HG03039 (cell line): ENCODE results near the gene ADD2.
"Not testable (repeated sequence)": the region's sequence is repeated elsewhere in the genome, so short reads cannot be mapped to it uniquely, and the experiment has no call there.

ENCODE experiments used
- ATAC-seq: cut with Tn5 transposase; IDR thresholded peaks from one replicate; pipeline ENCODE4 v1.9.1; 2021; ENCODE audit warnings: mild to moderate bottlenecking, moderate library complexity; ENCODE audit not compliant: unreplicated experiment

Gene ADD2

DNA sequence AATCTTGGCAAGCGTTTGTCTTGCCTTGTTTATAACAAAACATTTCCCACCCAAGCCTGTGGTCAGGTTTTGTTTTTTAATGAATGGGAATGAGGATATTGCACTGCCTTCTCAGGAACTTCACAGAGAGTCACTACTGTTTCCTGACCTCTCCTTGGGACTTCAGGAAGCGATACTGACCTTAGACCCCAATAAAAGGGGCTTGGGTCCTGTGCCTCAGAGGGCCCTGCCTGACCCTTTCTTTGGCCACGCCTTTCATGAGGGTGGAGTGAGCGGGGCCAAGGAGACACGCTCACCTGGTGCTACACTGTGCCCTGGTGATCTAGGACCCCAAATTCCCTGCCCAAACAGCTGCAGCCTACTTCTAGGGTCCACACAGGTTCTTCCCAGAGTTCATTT is 121.6 kb downstream of the ADD2 start:
- ATAC-seq = no peak

DNA sequence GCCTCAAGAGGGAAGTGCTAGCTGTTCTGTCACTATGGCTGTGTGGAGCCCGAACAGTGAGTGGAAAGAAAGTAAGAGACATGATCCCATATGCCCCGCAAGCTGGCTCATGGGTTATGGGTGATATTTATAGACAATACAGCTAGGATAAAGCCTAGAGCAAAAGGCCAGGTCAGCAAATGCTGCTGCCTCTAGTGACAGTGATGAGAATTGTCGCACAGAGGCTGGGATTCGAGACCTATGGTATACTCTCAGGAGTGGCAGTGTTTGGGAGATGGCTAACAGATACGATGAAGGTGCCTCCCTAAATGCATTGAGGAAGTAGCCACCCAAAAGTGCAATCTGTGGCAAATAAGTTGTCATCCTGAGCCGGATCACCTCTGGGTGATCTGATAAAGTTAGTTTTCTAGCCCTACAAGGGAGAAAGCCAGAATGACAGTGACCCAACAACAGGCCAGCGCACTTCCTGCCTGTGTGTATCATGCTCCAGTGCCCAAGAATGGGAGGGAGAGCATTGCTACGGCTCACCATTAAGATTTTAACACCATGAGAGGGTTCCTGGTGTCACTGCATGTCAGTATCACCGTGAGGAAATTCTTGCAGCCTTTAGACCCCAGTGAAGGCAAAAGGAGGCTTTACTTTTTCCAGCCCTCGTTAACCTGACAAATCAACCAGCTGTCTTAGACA is 122.1 kb downstream of the ADD2 start:
- no peak for ATAC-seq

GRCh38 chr2:70643715-70644114 is 124.3 kb downstream of the ADD2 start:
- no peak for ATAC-seq

- ATAC-seq = no peak
Observed at GRCh38 chr2:70641263-70641784, 126.7 kb downstream of the ADD2 start.

DNA sequence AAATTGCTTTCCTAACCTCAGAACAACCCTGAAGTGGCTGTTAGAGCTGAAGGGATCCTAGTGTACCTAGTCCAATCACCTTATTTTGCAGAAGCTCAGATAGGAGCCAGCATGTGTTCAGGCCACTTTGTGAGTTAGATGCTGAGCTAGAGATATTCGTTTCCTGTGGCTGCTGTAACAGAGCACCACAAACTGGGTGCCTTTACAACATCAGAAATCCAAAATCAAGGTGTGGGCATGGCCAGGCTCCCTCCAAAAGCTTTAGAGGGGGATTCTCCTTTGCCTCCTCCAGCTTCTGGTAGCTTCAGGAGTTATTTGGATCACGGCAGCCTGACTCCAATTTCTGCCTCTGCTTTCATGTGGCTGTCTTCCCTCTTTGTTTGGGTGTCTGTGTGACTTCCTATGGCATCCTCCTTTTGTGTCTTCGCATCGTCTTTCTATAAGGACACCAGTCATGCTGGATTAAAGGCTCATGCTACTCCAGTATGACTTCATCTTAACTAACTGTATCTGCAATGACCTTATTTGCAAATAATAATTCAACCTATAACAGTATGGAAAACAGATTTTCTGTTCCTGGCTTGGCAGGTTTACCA is 128.1 kb downstream of the ADD2 start:
- no peak for ATAC-seq

DNA sequence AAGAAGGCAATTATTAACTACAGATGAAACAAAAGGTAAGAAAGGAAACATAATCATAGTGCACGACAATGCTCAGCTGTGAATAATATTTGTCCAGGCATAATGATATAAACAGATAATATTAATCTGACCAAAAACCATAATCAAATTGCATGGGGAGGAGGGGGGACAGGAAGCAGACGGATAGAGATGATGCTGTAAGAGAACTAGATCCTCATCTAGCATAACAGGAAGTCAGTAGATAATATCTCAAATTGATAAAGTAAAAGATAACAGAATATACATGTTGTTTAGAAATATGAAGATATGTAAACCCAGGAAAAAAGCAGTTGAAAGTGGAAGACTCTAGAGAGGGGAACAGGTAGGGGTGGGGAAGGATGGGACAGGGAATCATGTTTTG is 129.4 kb downstream of the ADD2 start:
- ATAC-seq = no peak

GRCh38 chr2:70633508-70633907 is 134.5 kb downstream of the ADD2 start:
- ATAC-seq = no peak

- no peak for ATAC-seq
Observed at GRCh38 chr2:70632966-70633365, 135.0 kb downstream of the ADD2 start.

DNA sequence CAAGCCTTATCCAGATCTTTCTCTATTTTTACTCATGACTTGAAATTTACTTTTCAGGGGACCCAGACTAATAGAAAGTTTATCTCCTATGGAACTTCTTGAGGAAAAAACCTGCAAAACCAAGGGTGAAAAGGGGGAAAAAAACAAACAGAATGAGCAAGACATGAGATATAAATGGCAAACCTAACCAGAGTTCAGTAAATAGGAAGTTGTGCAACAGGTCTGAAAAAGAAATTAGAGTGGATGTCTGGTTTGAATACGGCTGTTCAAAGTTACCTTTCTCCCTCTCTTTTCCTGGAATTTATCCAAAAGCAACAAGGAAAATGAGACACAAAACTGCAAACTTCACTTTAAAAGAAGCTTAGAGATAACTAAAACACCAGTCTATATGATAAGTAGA is 135.6 kb downstream of the ADD2 start:
- no peak for ATAC-seq

DNA sequence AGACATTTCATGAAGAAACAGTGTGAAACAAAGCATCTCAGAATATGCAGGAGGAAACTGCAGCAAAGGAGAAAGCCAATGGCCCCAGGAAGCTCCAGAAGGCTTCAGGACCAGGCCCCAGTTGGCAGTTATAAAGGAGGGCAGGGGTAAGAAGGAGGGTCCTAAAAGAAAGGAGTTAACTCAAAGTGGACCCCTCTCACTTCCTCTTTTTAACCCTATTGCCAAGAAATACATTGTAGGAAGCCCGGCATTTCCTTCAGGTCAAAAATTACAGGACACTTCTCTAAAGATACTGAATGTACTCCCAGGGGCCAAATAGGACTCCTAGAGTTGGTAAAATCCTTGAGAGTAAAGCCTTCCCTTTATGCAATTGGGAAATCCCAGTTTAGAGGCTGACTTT is 137.2 kb downstream of the ADD2 start:
- ATAC-seq = no peak

GRCh38 chr2:70627211-70627898 is 140.6 kb downstream of the ADD2 start:
- no peak for ATAC-seq

DNA sequence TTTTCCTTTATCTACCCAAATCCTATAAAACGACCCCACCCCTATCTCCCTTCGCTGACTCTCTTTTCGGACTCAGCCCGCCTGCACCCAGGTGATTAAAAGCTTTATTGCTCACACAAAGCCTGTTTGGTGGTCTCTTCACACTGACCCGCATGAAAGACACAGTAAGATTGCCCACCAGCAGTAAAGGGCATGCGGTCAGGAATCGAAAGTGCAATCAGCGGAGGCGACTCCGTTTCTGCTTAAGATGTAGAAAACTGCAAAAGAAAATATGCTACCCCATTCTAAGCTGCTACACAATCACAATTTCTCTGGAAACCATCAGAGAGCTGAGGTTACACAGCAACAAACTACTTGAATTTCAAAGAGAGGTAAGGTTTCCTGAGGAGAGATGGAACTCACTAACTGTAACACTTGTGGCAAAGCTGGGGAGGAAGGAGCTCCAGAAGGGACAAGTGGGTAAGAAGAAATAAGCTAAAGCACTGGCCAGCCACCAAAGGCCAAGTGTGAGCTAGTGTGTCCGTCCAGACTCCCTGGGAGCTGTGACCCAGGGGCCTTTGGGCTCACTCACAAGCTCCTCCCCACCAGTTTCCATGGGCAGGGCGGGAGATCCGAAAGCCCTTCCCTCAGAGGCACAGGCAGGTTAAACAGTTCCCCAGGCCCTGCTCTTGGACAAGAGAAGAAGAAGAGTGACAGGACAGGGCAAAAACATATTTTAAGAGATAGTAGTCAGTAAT is 141.6 kb downstream of the ADD2 start:
- ATAC-seq = no peak

GRCh38 chr2:70621536-70621935 is 146.5 kb downstream of the ADD2 start:
- not testable (repeated sequence) for ATAC-seq

DNA sequence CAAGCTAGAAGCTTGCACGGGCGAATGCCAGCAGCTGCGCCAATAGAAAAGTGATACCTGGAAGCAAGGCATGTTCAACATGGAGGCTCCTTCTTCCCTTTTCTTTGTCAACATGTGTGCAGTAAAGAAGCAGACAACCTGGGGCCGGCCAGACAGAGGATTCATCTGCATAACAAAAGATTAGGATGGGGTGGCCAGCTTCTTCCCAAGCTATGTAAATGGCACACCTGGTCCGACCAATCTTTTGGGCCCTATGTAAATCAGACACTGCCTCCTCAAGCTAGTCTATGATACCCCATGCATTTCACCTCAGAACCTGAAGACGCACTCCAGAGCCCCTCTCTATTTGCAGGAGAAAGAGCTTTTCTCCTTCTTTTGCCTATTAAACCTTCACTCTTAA is 148.0 kb downstream of the ADD2 start:
- no peak for ATAC-seq

DNA sequence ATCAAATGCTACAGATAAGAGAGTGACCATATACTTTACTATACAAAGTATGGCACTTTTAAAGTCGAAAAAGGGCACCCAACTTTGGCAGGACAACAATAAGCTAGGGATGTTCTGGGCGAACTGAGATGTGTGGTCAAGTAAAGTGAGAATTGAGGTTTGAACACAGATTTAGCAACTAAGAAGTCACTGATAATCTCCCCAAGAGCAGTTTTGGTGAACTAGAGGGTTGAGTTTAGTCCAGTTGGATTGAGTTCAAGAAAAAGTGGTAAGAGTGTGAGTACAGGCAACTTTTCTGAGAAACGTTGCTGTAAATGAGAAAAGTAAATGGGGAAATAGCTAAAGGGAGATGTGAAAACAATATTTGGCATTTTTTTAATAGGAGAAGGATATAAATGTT is 148.8 kb downstream of the ADD2 start:
- no peak for ATAC-seq

DNA sequence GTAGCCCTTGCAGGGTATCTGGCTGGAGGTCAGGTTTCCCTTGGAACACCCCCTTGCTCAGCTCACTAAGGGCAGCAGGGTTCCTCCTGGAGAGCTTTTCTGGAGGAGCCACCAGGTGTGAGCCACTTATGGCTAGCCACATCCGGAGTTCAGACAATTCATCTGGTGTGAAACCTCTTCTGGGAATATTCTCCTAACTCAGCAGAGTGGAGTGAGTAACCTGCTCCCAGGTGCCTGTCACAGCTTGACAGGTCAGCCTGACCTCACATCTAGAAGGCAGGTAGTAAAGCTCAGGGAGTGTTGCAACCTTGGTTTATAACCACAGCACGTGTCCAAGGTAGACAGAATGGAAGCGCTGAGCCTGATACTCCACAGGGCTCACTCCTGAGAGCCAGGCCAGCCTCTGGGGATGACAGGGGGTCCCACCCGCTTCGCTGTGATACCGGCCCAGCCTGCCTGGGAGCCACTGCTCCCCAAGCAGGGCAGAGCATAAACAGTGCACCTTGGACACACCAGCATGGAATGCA is 151.8 kb downstream of the ADD2 start:
- ATAC-seq = no peak

DNA sequence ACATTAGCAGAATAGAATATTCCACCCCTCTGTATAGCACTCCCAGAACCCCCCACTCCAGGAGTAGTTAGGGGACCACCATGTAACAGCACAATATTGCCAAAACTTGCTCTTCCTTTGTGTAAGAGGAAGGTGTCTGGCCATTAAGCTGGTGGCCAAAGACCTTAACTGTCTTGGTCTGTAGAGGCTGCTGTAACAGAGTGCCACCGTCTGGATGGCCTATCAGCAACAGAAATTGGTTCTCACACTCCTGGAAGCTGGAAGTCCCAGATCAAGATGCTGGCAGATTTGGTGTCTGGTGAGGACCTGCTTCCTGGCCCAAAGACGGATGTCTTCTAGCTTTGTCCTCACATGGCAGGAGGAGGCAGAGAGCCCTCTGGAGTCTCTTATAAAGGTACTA is 152.8 kb downstream of the ADD2 start:
- ATAC-seq = no peak

DNA sequence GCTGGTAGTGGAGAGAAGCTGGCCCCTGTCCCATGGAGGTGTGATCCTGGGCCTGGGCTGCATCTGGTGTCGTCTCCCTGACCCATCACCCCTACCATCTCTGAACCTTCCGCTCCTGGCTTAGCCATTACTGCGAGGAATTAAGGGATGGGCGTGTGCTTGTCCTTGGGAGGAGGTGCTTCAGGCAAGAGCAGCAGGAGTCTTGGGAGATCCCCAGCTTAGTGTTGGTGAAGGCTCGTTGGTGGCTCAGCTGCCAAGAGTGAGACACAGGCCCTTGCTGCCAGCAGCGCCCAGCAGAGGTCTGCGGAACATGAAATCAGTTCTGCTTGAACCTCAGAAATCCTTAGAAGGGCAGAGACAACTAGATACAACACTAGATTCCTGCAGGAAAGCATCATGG is 154.5 kb downstream of the ADD2 start:
- ATAC-seq = no peak

- ATAC-seq = no peak
Observed at GRCh38 chr2:70612574-70612973, 155.4 kb downstream of the ADD2 start.

DNA sequence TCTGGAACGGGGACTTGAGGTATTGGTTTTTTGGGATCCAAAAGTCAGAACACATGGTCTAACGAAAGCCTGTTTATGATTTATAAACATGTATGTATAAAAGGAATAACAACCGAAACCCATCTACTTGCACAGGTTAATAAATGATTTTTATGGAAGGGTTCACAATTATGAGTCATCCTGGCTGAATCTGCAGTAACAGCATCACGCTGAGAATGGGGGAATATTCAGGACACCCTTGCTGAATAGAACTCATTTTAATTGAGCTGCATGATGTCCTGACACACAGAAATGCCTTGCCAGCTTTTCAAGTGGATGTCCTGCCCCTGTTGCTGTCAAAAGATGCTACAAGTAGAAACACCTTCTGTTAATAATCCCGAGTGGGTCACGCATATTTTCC is 159.6 kb downstream of the ADD2 start:
- ATAC-seq = no peak

DNA sequence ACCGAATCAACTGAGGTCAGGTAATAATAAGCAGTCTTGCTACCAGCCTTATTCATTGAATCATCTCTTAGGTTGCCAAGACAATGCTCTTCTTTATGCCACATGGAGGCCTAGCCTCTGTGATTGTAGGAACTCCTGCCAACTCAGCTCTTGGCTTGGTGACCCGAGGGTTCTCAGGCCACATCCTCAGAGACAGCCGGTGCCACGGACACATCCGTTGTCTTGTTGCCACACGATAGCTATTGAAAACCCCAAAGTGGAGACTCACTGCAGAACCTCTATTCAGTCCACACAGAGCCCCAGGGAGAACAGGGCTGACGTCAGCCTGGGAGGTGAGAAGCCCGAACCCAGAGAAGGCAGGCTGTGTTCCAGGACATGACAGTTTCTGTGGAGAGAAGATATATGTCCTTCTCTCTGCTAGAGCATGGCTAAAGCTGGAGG is 160.9 kb downstream of the ADD2 start:
- no peak for ATAC-seq
